Aorta (tissue), 5 donors: ENCODE results near the gene GRK2. TPM values are rescaled to one million over a fixed set of nuclear protein-coding genes. Genes with fewer than 3 reads are reported as not detected.
A peak's percentile ranks its signal among the peaks of the same experiment; 100 is the strongest.

ENCODE experiments used
- ATAC-seq: fragments of 200-7000 bp; cut with Tn5 transposase; one replicate; pipeline ENCODE4 v1.9.1; 2022; ENCODE audit warnings: moderate library complexity; ENCODE audit not compliant: low FRiP score
- DNase-seq, 2 donors: peaks; one replicate each; pipeline ENCODE4 v3.0.0-alpha.2; 2020
- H3K27ac ChIP-seq, 2 donors: one replicate each; pipeline ENCODE4 v1.5.1; 2013; ENCODE audit warnings: low read length in 2 of 2, mild to moderate bottlenecking in 2 of 2, moderate library complexity in 2 of 2, control low read depth in 1 of 2, inconsistent platforms in 1 of 2, low read depth in 1 of 2
- H3K27me3 ChIP-seq, 2 donors: one replicate each; pipeline ENCODE4 v1.6.1; 2013; ENCODE audit warnings: control low read depth in 1 of 2, low read length in 1 of 2, mild to moderate bottlenecking in 1 of 2, moderate library complexity in 1 of 2; ENCODE audit not compliant: insufficient read depth in 2 of 2, control insufficient read depth in 1 of 2
- H3K36me3 ChIP-seq, 2 donors: one replicate each; pipeline ENCODE4 v1.6.1; 2013; ENCODE audit warnings: control low read depth in 1 of 2, low read length in 1 of 2, mild to moderate bottlenecking in 1 of 2; ENCODE audit not compliant: insufficient read depth in 2 of 2, control insufficient read depth in 1 of 2
- H3K4me1 ChIP-seq, 2 donors: one replicate each; pipeline ENCODE4 v1.6.1; 2013; ENCODE audit warnings: low read length in 2 of 2, control low read depth in 1 of 2, mild to moderate bottlenecking in 1 of 2, moderate library complexity in 1 of 2; ENCODE audit not compliant: insufficient read depth in 2 of 2, control insufficient read depth in 1 of 2
- H3K4me3 ChIP-seq, 2 donors: one replicate each; pipeline ENCODE4 v1.5.1; 2013; ENCODE audit warnings: low read length in 2 of 2, control low read depth in 1 of 2, mild to moderate bottlenecking in 1 of 2
- H3K9me3 ChIP-seq: one replicate; pipeline ENCODE4 v1.6.1; 2013; ENCODE audit warnings: mild to moderate bottlenecking, low read length; ENCODE audit not compliant: control insufficient read depth
- WGBS, 2 donors: extraction: QIAGEN DNeasy Blood & Tissue Kit; methylation state at CpG; one replicate each; pipeline ENCODE4 v1.1.7; 2013; 5-methylcytosine and 5-hydroxymethylcytosine counted together
- intact Hi-C, 2 donors: fragments of 100-400 bp; cut with DNase I; formaldehyde crosslinking; loops; one replicate each; pipeline versions ENCODE4 v1.14.2 to v1.15.0; 2022
- polyA plus RNA-seq, 2 donors: library from polyadenylated mRNA; stranded (reverse); fragments of 200-250 nt; gene quantifications; one replicate each; pipeline ENCODE4 v1.2.3, GENCODE V29; 2013
- total RNA-seq, 2 donors: library from RNA; stranded (reverse); fragmentation: NEBNext Ultra II Directional; extraction: Animal tissue kit (Norgen Biotek cat#: 25700); gene quantifications; one replicate each; pipeline ENCODE4 v1.2.1, GENCODE V29; 2021
- donor health status: healthy with polysubstance abuse.
- donor health status: Bipolar disorder and iron deficiency.
- donor health status: DM: no; HTN: no; CAD: no.
- donor health status: DM: no; HTN: no; CAD: no.
- donor health status: DM: yes; HTN: yes; CAD: no.

The GRK2 gene
- total and polyA plus RNA-seq, 4 donors, result 29.3 to 77.6 (median 53.7) TPM

- intact Hi-C loops, result no loop called here
- 86 to 89% methylated on average over 14 of the region's 14 CpGs for WGBS, 2 donors
- no peak overlapping the region for H3K4me3 ChIP-seq
- H3K4me1 ChIP-seq, result no peaks in the 10 kb centered on the region
- H3K36me3 ChIP-seq, result peaks cover 0 to 12% of the 10 kb centered on the region in 2 donors
- ATAC-seq (no peak), DNase-seq (peak in 1 of 2 donors; percentile 41)
- H3K9me3 ChIP-seq, result no peaks in the 10 kb centered on the region
- no peak overlapping the region for H3K27ac ChIP-seq
- no peaks in the 10 kb centered on the region for H3K27me3 ChIP-seq
These were observed 12.8 kb downstream of the GRK2 start for GRCh38 chr11:67278939-67279588.

DNA sequence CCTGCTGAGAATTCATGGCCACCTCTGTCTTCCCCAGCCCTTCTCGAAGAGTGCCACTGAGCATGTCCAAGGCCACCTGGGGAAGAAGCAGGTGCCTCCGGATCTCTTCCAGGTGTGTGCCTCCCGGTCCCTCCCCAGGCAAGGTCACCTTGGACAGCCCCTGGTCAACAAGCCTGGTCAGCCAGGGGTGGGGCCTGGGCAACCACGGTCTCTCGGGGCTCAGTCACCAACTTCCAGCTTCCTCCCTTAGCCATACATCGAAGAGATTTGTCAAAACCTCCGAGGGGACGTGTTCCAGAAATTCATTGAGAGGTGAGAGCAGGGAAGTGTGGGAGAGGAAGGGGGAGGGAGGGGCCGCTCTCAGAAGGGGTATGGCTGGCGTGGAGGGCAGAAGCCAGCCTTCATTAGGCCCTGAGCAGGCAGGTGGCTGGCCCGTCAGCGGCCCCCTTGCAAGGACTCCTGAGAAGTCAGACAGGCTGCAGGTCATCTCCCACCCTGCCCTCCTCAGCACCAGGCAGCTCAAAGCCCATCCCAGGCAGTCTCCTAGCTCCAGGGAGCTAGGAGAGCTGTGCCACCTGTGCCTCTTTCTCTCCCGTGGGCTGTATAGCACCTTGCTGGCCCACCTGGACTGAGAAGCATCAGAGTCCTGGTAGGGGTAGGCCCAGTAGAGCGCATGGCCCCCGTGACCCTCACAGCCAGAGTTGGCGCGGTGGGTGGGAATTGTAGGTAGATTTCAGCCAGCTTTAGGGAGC is 13.5 kb downstream of the GRK2 start:
- Histone ChIP-seq H3K27ac (no peak overlapping the region), H3K4me1 (no peaks in the 10 kb centered on the region), H3K9me3 (no peaks in the 10 kb centered on the region), H3K4me3 (no peak overlapping the region), H3K36me3 (peaks cover 0 to 12% of the 10 kb centered on the region in 2 donors), H3K27me3 (no peaks in the 10 kb centered on the region)
- WGBS, 2 donors, result 88% methylated on average over 17 of the region's 17 CpGs
- DNase-seq (peak; percentile 36 to 71), ATAC-seq (no peak)
- intact Hi-C loops, result no loop called here

DNA sequence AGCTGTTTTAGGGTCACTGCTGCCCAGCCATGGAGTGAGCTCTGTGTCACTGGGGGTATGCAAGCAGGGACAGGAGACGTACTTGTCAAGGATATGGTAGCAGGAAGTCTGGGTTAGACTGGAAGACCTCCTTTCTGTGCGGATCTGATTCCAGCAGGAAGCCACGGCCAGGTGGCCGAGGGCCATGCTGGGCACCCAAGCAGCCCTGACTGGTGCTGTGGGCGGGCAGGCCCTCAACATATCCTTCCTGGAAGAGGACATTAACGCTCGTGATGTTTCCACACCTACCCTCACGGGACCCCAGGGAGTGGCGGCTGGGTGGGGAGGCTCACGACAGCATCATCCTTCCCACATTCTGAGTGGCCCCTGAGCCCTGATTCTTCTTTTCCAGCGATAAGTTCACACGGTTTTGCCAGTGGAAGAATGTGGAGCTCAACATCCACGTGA is 14.1 kb downstream of the GRK2 start:
- ATAC-seq (no peak), DNase-seq (peak; percentile 36 to 58)
- H3K36me3 ChIP-seq, result peaks cover 0 to 14% of the 10 kb centered on the region in 2 donors
- H3K9me3 ChIP-seq, result no peaks in the 10 kb centered on the region
- H3K27ac ChIP-seq, result no peak overlapping the region
- intact Hi-C loops, result no loop called here
- H3K27me3 ChIP-seq, result no peaks in the 10 kb centered on the region
- WGBS, 2 donors, result 85 to 86% methylated on average over 13 of the region's 13 CpGs
- no peak overlapping the region for H3K4me3 ChIP-seq
- H3K4me1 ChIP-seq, result no peaks in the 10 kb centered on the region

DNA sequence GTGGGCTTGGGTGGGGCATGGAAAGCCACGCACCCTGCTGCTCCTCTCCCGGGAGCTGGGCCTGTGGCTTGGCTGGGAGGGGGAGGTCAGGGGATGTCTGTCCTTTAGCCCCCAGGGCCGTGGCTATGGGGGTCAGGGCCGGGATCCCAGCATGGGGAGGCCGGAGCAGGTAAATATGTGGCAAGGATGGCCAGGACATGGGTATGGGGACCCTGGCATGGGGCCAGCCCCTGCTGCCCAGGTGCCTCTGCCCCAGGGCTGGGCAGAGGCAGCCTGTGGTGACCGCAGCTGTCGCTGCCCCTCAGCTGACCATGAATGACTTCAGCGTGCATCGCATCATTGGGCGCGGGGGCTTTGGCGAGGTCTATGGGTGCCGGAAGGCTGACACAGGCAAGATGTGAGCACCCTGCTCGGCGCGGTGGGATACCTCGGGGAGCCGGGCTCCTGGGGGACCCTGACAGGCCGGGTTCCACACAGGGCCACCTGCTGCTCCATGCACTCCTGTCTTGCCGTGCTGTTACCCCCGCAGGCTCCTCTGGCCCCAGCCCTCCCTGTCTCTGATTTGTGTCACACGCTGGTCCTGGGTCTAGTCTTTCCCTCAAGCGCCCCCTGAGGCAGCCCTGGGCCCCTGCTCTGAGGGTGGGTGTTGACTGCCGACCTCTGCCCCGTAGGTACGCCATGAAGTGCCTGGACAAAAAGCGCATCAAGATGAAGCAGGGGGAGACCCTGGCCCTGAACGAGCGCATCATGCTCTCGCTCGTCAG is 14.7 kb downstream of the GRK2 start:
- DNase-seq (peak; percentile 50 to 72), ATAC-seq (no peak)
- no peak overlapping the region for H3K4me3 ChIP-seq
- 92 to 93% methylated on average over 31 of the region's 31 CpGs for WGBS, 2 donors
- intact Hi-C loops, result no loop called here
- H3K27ac ChIP-seq, result no peak overlapping the region
- no peaks in the 10 kb centered on the region for H3K4me1 ChIP-seq
- peaks cover 0 to 14% of the 10 kb centered on the region in 2 donors for H3K36me3 ChIP-seq
- no peaks in the 10 kb centered on the region for H3K27me3 ChIP-seq
- H3K9me3 ChIP-seq, result no peaks in the 10 kb centered on the region

- intact Hi-C loops, result no loop called here
- DNase-seq (peak; percentile 46 to 55), ATAC-seq (no peak)
- Histone ChIP-seq H3K27ac (no peak overlapping the region), H3K36me3 (peaks cover 0 to 14% of the 10 kb centered on the region in 2 donors), H3K4me3 (no peak overlapping the region), H3K27me3 (no peaks in the 10 kb centered on the region), H3K9me3 (no peaks in the 10 kb centered on the region), H3K4me1 (no peaks in the 10 kb centered on the region)
- 84 to 91% methylated on average over 27 of the region's 27 CpGs for WGBS, 2 donors
These were observed 15.4 kb downstream of the GRK2 start for GRCh38 chr11:67281552-67282150.

DNA sequence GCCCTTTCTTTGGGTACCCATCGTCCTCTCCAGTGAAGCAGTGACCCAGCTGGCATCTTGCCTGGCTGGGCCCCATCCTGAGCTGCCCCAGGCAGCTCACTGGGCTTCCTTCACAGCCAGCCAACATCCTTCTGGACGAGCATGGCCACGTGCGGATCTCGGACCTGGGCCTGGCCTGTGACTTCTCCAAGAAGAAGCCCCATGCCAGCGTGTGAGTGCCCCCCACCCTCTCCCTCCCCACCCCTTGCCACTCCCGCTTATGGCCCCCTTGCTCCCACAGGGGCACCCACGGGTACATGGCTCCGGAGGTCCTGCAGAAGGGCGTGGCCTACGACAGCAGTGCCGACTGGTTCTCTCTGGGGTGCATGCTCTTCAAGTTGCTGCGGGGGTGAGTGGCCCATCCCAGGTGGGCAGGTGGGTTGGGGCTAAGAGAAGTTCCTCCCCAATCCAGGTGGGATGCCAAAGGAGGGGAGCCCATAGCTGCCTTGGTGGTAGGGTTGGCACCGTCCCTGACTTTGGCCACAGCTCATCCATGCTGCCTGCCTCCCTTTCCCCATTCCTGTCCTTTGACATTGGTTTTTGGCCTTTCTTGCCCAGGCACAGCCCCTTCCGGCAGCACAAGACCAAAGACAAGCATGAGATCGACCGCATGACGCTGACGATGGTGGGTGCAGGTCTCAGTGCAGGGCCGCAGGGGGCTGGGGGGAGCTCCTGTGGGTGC is 16.0 kb downstream of the GRK2 start:
- no peak overlapping the region for H3K4me3 ChIP-seq
- no peaks in the 10 kb centered on the region for H3K9me3 ChIP-seq
- H3K4me1 ChIP-seq, result no peaks in the 10 kb centered on the region
- ATAC-seq (no peak), DNase-seq (peak; percentile 40 to 64)
- peaks cover 0 to 14% of the 10 kb centered on the region in 2 donors for H3K36me3 ChIP-seq
- intact Hi-C loops, result no loop called here
- 84 to 86% methylated on average over 20 of the region's 20 CpGs for WGBS, 2 donors
- H3K27ac ChIP-seq, result no peak overlapping the region
- H3K27me3 ChIP-seq, result no peaks in the 10 kb centered on the region

DNA sequence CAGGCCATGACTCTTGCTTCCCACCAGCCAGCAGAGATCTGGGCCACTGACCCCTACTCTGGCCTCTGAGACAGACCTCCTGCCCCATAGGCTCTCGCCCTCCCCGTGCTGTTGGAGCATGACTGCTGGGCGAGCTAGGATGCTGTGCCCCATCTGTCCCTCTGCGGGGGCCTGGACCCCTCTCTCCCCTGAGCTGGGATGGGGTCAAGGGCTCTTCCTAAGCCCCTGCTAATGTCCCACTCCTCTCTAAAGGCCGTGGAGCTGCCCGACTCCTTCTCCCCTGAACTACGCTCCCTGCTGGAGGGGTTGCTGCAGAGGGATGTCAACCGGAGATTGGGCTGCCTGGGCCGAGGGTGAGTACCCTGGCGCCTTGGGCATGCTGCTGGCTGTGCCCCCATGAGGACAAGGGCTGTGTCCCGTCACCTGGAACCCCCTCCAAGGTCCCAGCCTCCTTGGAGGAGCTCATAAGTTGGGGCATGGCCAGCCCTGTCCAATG is 16.7 kb downstream of the GRK2 start:
- H3K9me3 ChIP-seq, result no peaks in the 10 kb centered on the region
- ATAC-seq, result no peak
- DNase-seq, result peak; percentile 55 to 59
- intact Hi-C loops, result no loop called here
- no peaks in the 10 kb centered on the region for H3K4me1 ChIP-seq
- no peak overlapping the region for H3K4me3 ChIP-seq
- WGBS, 2 donors, result 92 to 94% methylated on average over 11 of the region's 11 CpGs
- no peaks in the 10 kb centered on the region for H3K27me3 ChIP-seq
- no peak overlapping the region for H3K27ac ChIP-seq
- peaks cover 0 to 14% of the 10 kb centered on the region in 2 donors for H3K36me3 ChIP-seq

DNA sequence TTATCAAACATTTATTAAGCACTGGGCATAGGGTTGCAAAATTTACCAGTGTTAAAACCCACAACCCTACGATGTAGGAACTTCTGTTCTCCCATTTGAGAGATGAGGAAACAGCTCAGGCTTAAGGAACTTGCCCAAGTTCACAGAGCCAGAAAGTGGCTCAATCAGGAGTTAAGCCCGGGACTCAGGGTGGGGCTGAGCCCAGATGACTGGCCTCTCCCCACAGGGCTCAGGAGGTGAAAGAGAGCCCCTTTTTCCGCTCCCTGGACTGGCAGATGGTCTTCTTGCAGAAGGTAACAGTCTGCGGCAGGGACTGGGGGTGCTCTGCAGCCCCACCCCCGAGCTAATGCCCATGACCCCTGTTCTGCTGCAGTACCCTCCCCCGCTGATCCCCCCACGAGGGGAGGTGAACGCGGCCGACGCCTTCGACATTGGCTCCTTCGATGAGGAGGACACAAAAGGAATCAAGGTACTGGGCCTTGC is 17.2 kb downstream of the GRK2 start:
- peak; percentile 64 to 71 for DNase-seq
- Histone ChIP-seq H3K4me1 (no peaks in the 10 kb centered on the region), H3K4me3 (no peak overlapping the region), H3K27ac (no peak overlapping the region), H3K27me3 (no peaks in the 10 kb centered on the region), H3K36me3 (peaks cover 0 to 14% of the 10 kb centered on the region in 2 donors), H3K9me3 (no peaks in the 10 kb centered on the region)
- 87 to 89% methylated on average over 13 of the region's 13 CpGs for whole genome bisulfite sequencing, 2 donors
- intact Hi-C loops, result no loop called here
- no peak for ATAC-seq
